GM12878 (cell line): ENCODE results near the gene SLC25A11. TPM values are rescaled to one million over a fixed set of nuclear protein-coding genes. Genes with fewer than 3 reads are reported as not detected.
A peak's percentile ranks its signal among the peaks of the same experiment; 100 is the strongest.

Experiments
- ATF7 ChIP-seq: fragments of 450-650 bp; IDR thresholded peaks from 2 replicates; pipeline ENCODE4 v1.6.1; 2016; ENCODE audit warnings: low read depth, mild to moderate bottlenecking
- CREM ChIP-seq: IDR thresholded peaks from 2 replicates; pipeline ENCODE4 v1.6.1; 2014; ENCODE audit warnings: antibody characterized with exemption, low read depth
- EGR1 ChIP-seq, 2 experiments: IDR thresholded peaks; 1 replicate in 1 of 2; 2 replicates in 1 of 2; pipeline ENCODE4 v1.6.1; 2011 to 2012; ENCODE audit warnings: low read depth in 2 of 2, low read length in 2 of 2, borderline replicate concordance in 1 of 2, mild to moderate bottlenecking in 1 of 2, moderate library complexity in 1 of 2
- FOXK2 ChIP-seq: fragments of 450-650 bp; IDR thresholded peaks from 2 replicates; pipeline ENCODE4 v1.6.1; 2017; ENCODE audit warnings: mild to moderate bottlenecking, moderate library complexity
- HDGF ChIP-seq: fragments of 450-650 bp; IDR thresholded peaks from 2 replicates; pipeline ENCODE4 v1.6.1; 2016; ENCODE audit warnings: antibody characterized with exemption
- IKZF1 ChIP-seq: fragments of 450-650 bp; conservative IDR thresholded peaks from 2 replicates; pipeline ENCODE4 v1.6.1; 2017; ENCODE audit warnings: antibody characterized with exemption, mild to moderate bottlenecking
- IKZF2 ChIP-seq, 2 experiments: fragments of 450-650 bp; IDR thresholded peaks; 2 replicates each; pipeline ENCODE4 v1.6.1; 2017; ENCODE audit warnings: mild to moderate bottlenecking in 2 of 2, moderate library complexity in 2 of 2
- JUND ChIP-seq: IDR thresholded peaks from 2 replicates; pipeline ENCODE4 v1.6.1; 2012; ENCODE audit warnings: low read depth, mild to moderate bottlenecking, low read length, improper control_type of control experiment, moderate library complexity
- LARP7 ChIP-seq: fragments of 450-650 bp; IDR thresholded peaks from 2 replicates; pipeline ENCODE4 v1.6.1; 2017; ENCODE audit warnings: mild to moderate bottlenecking
- MYC ChIP-seq: IDR thresholded peaks from 2 replicates; pipeline ENCODE4 v1.6.1; 2011; ENCODE audit warnings: mild to moderate bottlenecking, low read length, moderate library complexity, inconsistent platforms; ENCODE audit not compliant: insufficient read depth, insufficient replicate concordance, insufficient read length, severe bottlenecking
- NKRF ChIP-seq: fragments of 450-650 bp; conservative IDR thresholded peaks from 2 replicates; pipeline ENCODE4 v1.6.1; 2017; ENCODE audit warnings: mild to moderate bottlenecking, moderate library complexity
- RAD21 ChIP-seq: IDR thresholded peaks from 2 replicates; pipeline ENCODE4 v1.6.1; 2011; ENCODE audit warnings: mild to moderate bottlenecking, low read depth, low read length, moderate library complexity; ENCODE audit not compliant: insufficient read depth
- SMAD5 ChIP-seq: IDR thresholded peaks from 2 replicates; pipeline ENCODE4 v1.6.1; 2016; ENCODE audit warnings: antibody characterized with exemption, low read depth
- SRF ChIP-seq, 2 experiments: IDR thresholded peaks; 2 replicates each; pipeline ENCODE4 v1.6.1; 2011; ENCODE audit warnings: low read depth in 2 of 2, low read length in 2 of 2, mild to moderate bottlenecking in 1 of 2, moderate library complexity in 1 of 2
- TAF1 ChIP-seq: IDR thresholded peaks from 2 replicates; pipeline ENCODE4 v1.6.1; 2011; ENCODE audit warnings: mild to moderate bottlenecking, low read depth, low read length, borderline replicate concordance
- TCF3 ChIP-seq: IDR thresholded peaks from 2 replicates; pipeline ENCODE4 v1.6.1; 2012; ENCODE audit warnings: low read depth, mild to moderate bottlenecking, low read length, borderline replicate concordance; ENCODE audit not compliant: insufficient read depth
- USF1 ChIP-seq: IDR thresholded peaks from 2 replicates; pipeline ENCODE4 v1.6.1; 2011; ENCODE audit warnings: borderline replicate concordance, low read depth, mild to moderate bottlenecking, moderate library complexity, mixed read lengths, low read length; ENCODE audit not compliant: insufficient read depth; ENCODE audit errors: extremely low read length
- ZNF592 ChIP-seq: fragments of 450-650 bp; IDR thresholded peaks from 2 replicates; pipeline ENCODE4 v1.6.1; 2017; ENCODE audit warnings: mild to moderate bottlenecking, moderate library complexity
- polyA plus RNA-seq, 11 experiments: library from polyadenylated mRNA; depleted of rRNA in 4 of 11; unstranded in 6 of 11; stranded (reverse) in 5 of 11; fragments of >200 nt; fragmentation: Nextera tagmentation in 4 of 11; fragmentation: Illumina TruSeq in 1 of 11; extraction: Ambion mirVana in 4 of 11; extraction: Trizol in 1 of 11; gene quantifications; 1 replicate in 1 of 11; 2 replicates in 10 of 11; pipeline versions ENCODE4 v1.2.1 to v1.2.3, GENCODE V29; 2011 to 2016; ENCODE audit warnings: inconsistent platforms in 2 of 11, missing spikeins in 2 of 11, low read depth in 1 of 11
- total RNA-seq, 4 experiments: library from RNA; depleted of rRNA in 3 of 4; stranded (reverse); fragments of >200 nt in 3 of 4; fragmentation: Illumina TruSeq in 1 of 4; extraction: Trizol in 1 of 4; gene quantifications; 2 replicates each; pipeline versions ENCODE4 v1.2.1 to v1.2.3, GENCODE V29; 2013 to 2021
- TF ChIP-seq, protein P1 (sequence below): IDR thresholded peaks from 2 replicates; pipeline ENCODE4 v1.6.1; 2012; ENCODE audit warnings: low read depth, low read length, improper control_type of control experiment
- TF ChIP-seq, protein P2 (sequence below): IDR thresholded peaks from 2 replicates; pipeline ENCODE4 v1.6.1; 2011; ENCODE audit warnings: mild to moderate bottlenecking, low read depth, low read length, moderate library complexity; ENCODE audit not compliant: insufficient replicate concordance

Gene SLC25A11
- total and polyA plus RNA-seq, 10 of the 15 experiments (the other 5 are each of a cell fraction or from before 2014, with no cell fraction given): 5.8 to 142 (median 65.0) TPM

- TF ChIP-seq LARP7 (peak; percentile 65), NKRF (peak; percentile 71), IKZF1 (peak; percentile 92), ATF7 (0 out of 2 replicates have a peak, but pooled peaks have one; percentile 19), SMAD5 (0 out of 2 replicates have a peak, but pooled peaks have one; percentile 65), TCF3 (0 out of 2 replicates have a peak, but pooled peaks have one; percentile 20), EGR1 (IDR thresholded peaks at IDR 0.05; ENCODE audit: borderline replicate concordance in 1 of 2, low read depth in 2 of 2, low read length in 2 of 2) (peak; percentile 48 to 88), FOXK2 (no peak), CREM (peak; percentile 89), RAD21 (peak; percentile 33), IKZF2 (IDR thresholded peaks at IDR 0.05) (0 out of 4 replicates have a peak, but pooled peaks have one; percentile 9 to 14), JUND (0 out of 2 replicates have a peak, but pooled peaks have one; percentile 4), HDGF (peak; percentile 67; the same call in 1 of the 2 replicates), TAF1 (peak; percentile 62; the same call in 1 of the 2 replicates), ZNF592 (peak; percentile 83; the same call in 1 of the 2 replicates), SRF (IDR thresholded peaks at IDR 0.05; ENCODE audit: low read depth in 2 of 2, low read length in 2 of 2) (peak; percentile 82 to 91), MYC (peak; percentile 78), USF1 (peak; percentile 2)
- TF ChIP-seq, protein P1, sequence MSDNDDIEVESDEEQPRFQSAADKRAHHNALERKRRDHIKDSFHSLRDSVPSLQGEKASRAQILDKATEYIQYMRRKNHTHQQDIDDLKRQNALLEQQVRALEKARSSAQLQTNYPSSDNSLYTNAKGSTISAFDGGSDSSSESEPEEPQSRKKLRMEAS: peak; percentile 70; the same call in 1 of the 2 replicates
- TF ChIP-seq, protein P2, sequence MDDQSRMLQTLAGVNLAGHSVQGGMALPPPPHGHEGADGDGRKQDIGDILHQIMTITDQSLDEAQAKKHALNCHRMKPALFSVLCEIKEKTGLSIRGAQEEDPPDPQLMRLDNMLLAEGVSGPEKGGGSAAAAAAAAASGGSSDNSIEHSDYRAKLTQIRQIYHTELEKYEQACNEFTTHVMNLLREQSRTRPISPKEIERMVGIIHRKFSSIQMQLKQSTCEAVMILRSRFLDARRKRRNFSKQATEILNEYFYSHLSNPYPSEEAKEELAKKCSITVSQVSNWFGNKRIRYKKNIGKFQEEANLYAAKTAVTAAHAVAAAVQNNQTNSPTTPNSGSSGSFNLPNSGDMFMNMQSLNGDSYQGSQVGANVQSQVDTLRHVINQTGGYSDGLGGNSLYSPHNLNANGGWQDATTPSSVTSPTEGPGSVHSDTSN: peak; percentile 6
Observed at GRCh38 chr17:4986951-4987766, 47.3 kb upstream of the SLC25A11 start, which contains the start of gene CAMTA2 (continued).
